NCI-H2081 treated with DMSO at 0.1 percent for 48 hours (cell line): ENCODE measurements around the gene FXYD5.
"Not testable (repeated sequence)": the region's sequence is repeated elsewhere in the genome, so short reads cannot be mapped to it uniquely, and the experiment has no call there.

ENCODE experiments used
- DNase-seq: peaks from one replicate; lab custom pipeline; 2025; lab: John Stamatoyannopoulos, UW

Gene FXYD5

GRCh38 chr19:35179830-35180229 lies 25.3 kb downstream of the FXYD5 start:
- DNase-seq: no peak

GRCh38 chr19:35181387-35181786 lies 26.9 kb downstream of the FXYD5 start:
- no peak for DNase-seq

DNA sequence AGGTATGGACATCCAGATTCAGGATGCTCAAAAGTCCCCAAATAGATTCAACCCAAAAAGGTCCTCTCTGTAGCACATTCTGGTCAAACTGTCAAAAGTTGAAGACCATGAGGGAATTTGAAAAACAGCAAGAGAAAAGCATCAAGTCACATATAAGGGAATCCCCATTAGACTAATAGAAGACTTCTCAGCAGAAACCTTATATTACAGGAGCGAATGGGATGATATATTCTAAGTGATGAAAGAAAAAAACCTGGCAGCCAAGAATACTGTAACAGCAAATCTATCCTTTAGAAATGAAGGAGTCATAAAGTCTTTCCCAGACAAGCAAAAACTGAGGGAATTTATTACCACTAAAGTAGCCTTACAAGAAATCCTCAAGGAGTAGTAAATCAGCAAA lies 29.7 kb downstream of the FXYD5 start:
- DNase-seq: no peak

GRCh38 chr19:35184884-35185283 lies 30.3 kb downstream of the FXYD5 start:
- no peak for DNase-seq

GRCh38 chr19:35194012-35194984 lies 39.8 kb downstream of the FXYD5 start:
- DNase-seq: no peak

GRCh38 chr19:35195830-35196229 lies 41.3 kb downstream of the FXYD5 start:
- no peak for DNase-seq

- not testable (repeated sequence) for DNase-seq
These were observed 42.3 kb downstream of the FXYD5 start for GRCh38 chr19:35196861-35197260.

GRCh38 chr19:35199481-35199880 lies 44.9 kb downstream of the FXYD5 start:
- no peak for DNase-seq

DNA sequence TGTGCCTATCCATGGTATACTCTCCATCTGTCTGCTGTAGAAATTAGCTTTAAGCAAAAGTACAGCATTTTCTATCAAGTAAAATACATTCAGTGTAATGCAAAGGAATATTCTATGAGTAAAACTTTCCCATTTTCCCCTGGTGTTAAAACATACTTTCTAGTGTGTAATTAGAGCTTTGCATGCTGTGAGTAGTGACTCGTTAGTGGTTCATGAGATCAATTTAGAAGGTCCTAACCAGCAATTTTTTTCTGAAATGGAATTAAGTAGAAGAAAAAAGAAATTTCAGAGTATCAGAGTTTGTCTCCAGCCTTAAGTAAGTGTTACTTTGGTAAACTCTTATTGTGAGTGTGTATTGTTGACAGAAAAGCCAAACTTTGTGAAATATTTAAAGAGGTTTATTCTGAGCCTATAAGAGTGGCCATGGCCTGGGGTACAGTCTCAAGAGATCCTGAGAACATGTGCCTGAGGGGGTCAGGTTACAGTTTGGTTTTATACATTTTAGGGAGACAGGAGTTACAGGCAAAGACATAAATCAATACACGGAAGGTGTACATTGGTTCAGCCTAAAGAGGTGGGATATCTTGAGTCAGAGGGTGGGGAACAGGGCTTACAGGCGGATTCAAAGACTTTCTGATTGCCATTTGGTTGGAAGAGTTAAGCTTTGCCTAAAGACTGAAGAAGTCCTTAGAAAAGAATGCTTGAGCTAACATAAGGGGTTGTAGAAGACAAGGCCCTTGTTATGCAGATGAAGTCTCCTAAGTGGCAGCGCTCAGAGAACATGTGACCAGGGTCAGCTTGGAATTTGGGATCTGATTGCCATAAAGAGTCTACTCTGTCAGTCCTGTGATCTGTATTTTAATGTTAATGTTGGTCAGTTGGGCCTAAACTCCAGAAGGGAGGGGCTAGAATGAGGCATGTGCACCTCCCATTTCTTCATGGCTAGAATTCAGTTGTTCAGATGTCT lies 48.5 kb downstream of the FXYD5 start:
- DNase-seq: no peak

DNA sequence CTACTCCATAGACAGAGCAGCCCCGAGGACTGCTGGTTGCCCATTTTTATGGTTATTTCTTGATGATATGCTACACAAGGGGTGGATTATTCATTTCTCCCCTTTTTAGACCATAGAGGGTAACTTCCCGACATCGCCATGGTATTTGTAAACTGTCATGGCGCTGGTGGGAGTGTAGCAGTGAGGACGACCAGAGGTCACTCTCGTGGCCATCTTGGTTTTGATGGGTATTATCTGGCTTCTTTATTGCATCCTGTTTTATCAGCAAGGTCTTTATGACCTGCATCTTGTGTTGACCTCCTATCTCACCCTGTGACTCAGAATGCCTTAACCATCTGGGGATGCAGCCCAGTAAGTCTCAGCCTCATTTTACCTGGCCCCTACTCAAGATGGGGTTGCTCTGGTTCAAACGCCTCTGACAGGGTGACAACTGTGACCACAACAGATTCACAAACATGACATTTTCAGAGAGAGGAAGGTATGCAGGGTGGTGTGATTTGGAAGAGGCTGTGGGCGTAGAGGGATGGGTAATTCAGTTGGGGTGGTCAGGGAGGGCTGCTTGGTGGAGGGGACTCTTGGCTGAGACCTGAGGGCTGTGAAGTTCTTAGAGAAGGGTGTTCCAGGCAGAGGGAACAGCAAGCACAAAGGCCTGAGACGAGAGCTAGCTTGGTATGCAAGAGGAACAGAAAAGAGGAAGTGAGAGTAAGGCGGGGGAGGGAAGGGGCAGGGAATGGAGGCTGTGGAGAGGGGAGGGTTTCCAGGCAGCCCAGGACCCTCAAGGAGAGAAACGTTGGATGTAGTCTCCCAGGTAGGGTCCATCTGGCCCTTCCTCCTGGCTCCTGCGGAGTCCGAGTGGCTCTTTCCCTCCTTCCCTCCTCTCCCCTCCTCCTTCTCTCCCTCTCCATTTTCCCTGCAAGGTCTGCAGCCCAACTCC lies 50.5 kb downstream of the FXYD5 start:
- no peak for DNase-seq

DNA sequence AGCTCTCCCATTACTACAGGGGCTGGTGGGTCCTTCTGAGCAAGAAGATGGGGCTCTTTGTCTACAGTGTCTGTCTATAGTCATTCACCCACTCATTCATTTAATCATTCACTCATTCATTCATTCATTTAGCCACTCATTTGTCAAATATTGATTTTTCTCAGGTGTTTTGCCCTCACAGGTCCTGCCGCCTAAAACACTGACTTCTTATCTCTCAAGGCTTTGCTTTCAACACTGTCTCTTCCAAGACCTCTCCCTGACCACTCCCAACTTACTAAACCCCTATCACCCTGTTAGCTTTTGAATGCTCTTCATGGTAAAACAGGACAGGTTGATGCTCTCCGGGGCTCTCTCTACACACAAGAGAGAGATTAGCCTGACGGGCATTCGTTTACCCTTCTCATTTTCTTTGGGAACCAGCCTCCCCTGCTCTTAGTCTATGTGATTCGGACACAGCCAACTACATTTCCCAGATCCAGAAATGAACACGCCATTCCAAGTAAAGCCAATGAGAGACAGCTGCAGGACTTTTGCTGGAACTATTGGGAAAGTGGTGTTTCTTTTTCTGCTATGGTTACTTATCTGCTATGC lies 51.3 kb downstream of the FXYD5 start:
- DNase-seq: no peak

- DNase-seq: no peak
These were observed 51.8 kb downstream of the FXYD5 start for GRCh38 chr19:35206379-35206778.

GRCh38 chr19:35206855-35207254 lies 52.3 kb downstream of the FXYD5 start:
- DNase-seq: no peak

DNA sequence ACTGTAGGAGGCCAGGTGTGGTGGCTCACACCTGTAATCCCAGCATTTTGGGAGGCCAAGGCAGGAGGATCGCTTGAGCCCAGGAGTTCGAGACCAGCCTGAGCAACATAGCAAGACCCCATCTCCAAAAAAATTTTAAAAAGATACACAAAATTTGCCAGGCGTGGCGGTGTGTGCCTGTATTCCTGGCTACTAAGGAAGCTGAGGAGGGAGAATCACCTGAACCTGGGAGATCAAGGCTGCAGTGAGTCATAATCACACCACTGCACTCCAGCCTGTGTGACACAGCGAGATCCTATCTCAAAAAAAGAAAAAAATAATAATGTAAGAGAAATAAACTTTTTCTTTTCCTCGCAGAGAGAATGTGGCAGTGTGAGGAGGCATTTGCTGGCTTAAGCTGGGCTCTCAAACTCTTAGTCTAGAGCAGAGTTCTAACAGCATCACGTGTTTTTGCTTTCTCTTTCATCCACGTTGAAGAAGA lies 52.9 kb downstream of the FXYD5 start:
- DNase-seq: no peak

GRCh38 chr19:35208121-35208520 lies 53.6 kb downstream of the FXYD5 start:
- DNase-seq: no peak

DNA sequence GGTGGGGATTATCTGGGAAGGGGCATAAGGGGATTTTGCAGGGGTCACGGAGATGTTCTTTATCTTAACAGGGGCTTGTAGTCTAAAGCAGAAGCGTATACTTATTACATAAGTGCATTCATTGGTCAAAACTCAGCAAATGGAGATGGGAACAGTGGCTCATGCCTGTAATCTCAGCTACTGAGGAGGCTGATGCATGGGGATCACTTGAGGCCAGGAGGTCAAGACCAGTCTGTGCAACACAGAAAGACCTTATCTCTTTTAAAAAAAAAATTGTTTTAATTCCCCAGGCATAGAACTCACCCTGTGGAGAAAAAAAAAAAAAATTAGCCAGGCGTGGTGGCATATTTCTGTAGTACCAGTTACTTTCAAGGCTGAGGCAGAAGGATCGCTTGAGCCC lies 55.1 kb downstream of the FXYD5 start:
- DNase-seq: no peak

DNA sequence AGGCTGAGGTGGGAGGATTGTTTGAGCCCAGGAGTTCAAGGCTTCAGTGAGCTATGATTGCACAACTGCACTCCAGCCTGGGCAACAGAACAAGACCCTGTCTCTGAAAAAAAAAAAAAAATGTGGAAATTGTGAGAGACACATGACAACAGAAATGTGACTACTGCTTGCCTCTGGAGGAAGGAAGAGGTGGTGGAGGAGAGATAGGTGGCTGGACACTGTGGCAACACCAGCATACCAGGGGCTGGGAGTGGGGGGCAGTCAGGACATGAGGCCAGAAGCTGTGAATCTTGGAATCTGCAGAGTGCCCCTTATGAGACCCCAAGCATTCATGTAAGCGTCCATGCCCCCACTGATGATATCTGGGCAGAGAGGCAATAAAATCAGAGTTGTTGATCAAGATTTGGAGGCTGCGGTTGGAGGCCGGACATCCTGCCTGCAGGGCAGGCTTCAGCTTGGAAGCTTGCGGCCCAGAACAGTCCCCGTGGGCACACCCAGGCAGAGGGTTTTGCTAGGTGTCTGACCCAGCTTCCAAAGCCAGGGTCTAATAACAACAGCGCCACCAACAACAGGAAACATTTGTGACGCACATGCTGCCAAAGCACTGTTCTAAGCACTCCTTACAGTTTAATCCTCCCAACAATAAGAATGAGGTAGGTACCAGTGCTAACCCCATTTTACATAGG lies 57.2 kb downstream of the FXYD5 start:
- DNase-seq: no peak

- no peak for DNase-seq
These were observed 57.7 kb downstream of the FXYD5 start for GRCh38 chr19:35212241-35212640.

DNA sequence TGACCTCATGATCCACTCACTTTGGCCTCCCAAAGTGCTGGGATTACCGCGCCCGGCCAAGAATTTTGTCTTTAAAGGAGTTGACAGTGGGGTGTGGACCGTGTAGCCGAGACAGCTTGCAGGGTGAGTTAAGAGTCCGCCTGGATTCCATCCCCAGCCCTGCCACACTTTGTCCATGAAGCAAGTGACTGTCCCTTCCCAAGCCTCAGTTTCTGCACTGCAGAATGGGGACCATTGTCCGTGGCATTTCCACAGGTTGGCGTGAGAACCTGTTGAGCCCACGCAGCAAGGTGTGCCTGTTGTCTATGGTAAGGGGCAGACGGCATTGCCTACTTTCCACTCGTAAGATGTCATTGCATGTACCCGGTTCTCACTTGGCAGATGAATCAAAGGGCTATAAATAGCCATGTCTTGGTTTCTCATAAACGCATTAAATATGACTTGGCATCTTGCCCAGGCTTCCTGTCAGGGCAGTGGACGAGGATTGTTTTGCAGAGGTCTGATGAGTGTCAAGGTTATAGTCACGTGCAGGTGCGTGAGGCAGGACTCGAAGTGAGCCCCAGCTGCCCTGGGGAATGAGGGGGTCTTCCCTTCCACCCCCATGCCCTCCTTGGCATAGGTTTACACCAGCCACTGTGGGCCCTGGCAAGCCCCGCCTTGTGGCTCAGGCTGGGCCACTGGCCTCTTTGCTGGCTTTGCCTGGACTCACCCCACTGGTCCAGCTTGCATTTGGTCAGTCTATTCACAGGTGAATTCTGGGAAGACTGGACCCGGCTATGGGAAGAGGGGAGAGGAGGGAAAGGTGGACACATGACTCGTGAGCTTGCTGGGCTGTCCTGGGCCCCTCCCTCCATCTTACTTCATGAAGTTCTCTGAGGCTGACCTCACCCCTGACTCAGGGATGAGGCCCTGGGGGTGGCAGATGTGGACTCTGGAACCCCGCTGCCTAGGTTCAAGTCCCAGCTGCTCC lies 59.4 kb downstream of the FXYD5 start:
- DNase-seq: no peak
